Immature natural killer cell (primary cell): ENCODE measurements around the gene RAB44. TPM values are rescaled to one million over a fixed set of nuclear protein-coding genes. Genes with fewer than 3 reads are reported as not detected.
A peak's percentile ranks its signal among the peaks of the same experiment; 100 is the strongest.
"Not testable (repeated sequence)": the region's sequence is repeated elsewhere in the genome, so short reads cannot be mapped to it uniquely, and the experiment has no call there.

ENCODE experiments used
- DNase-seq, 3 donors: peaks; one replicate each; pipeline ENCODE4 v3.0.0; 2022; ENCODE audit warnings: mixed read lengths in 1 of 3
- H3K27ac Mint-ChIP-seq, 6 donors: one replicate each; pipeline ENCODE4 v1.8.0; 2020; ENCODE audit warnings: mixed read lengths in 6 of 6, mild to moderate bottlenecking in 5 of 6, inconsistent platforms in 4 of 6, moderate library complexity in 3 of 6
- H3K27me3 Mint-ChIP-seq, 3 donors: one replicate each; pipeline ENCODE4 v1.8.0; 2020 to 2021; ENCODE audit warnings: low read depth in 3 of 3, mild to moderate bottlenecking in 3 of 3, mixed read lengths in 3 of 3, moderate library complexity in 3 of 3, inconsistent platforms in 1 of 3
- H3K36me3 Mint-ChIP-seq, 3 donors: one replicate each; pipeline ENCODE4 v1.8.0; 2020; ENCODE audit warnings: mixed read lengths in 3 of 3, inconsistent platforms in 2 of 3, mild to moderate bottlenecking in 2 of 3
- H3K4me1 Mint-ChIP-seq, 2 donors: one replicate each; pipeline ENCODE4 v1.8.0; 2020; ENCODE audit warnings: inconsistent platforms in 2 of 2, mild to moderate bottlenecking in 2 of 2, mixed read lengths in 2 of 2, moderate library complexity in 1 of 2
- H3K4me3 Mint-ChIP-seq, 5 donors: one replicate each; pipeline ENCODE4 v1.8.0; 2020; ENCODE audit warnings: mild to moderate bottlenecking in 5 of 5, mixed read lengths in 5 of 5, inconsistent platforms in 3 of 5, moderate library complexity in 3 of 5
- H3K9me3 Mint-ChIP-seq, 6 donors: one replicate each; pipeline ENCODE4 v1.8.0; 2020; ENCODE audit warnings: mild to moderate bottlenecking in 6 of 6, mixed read lengths in 6 of 6, inconsistent platforms in 4 of 6, moderate library complexity in 3 of 6
- polyA plus RNA-seq, 3 donors: library from polyadenylated mRNA; unstranded; fragments of 300-500 nt; fragmentation: Illumina TruSeq; gene quantifications; one replicate each; pipeline ENCODE4 v1.2.3, GENCODE V29; 2021

Gene RAB44
- polyA plus RNA-seq, 3 donors from 2014 or later, result not detected

DNA sequence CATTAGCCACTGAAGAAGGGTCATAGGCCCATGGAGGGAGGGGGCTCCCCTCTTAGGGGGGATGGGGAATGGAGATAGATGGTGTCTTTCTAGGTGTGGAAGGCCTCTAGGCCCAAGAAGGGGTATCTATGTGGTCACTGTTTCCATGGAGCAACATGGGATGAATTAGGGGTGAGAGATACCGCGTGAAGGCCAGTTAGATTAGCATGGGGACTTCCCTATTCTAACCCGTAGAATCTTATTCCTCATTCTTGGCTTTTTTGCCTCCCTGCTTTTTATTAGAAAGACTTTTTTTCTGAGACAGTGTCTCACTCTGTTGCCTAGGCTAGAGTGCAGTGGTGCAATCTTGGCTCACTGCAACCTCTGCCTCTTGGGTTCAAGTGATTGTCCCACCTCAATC is 3.2 kb downstream of the RAB44 start:
- Mint-ChIP-seq H3K27ac (peak overlapping the region in 1 of 6 donors; percentile 2), H3K9me3 (no peaks in the 10 kb centered on the region), H3K4me3 (no peak overlapping the region), H3K36me3 (peaks cover 0 to 5% (median 0%) of the 10 kb centered on the region in 3 donors), H3K27me3 (peaks cover 0 to 3% (median 2%) of the 10 kb centered on the region in 3 donors), H3K4me1 (no peaks in the 10 kb centered on the region)
- DNase-seq, result no peak

DNA sequence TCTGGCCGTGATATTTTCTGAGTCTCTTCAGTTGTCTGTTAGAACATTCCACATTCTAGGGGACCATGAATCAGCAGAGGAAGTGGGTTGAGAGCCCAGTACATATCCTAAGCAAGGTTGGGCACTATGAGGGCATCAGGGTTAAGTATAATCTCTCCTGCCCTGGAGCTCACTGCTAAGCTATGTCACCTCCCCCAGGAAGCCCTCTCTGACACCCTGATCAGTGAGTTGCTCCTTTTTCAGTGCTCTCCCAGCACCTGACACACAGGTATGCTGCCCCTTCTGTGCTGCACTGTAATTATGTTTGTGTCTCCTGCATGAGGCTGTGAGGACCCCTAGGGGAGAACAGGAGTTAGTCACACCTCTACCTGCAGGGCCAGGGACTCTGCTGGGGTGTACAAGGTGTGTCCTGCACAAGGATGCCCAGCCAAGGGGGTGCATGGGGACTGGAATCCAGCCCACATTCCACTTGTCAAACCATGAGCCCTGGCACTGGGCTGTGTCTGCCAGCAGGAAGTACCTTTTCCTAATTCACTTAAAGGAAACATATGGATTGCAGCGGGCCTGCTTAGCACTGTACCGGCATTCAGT is 3.9 kb downstream of the RAB44 start:
- Mint-ChIP-seq H3K27ac (no peak overlapping the region), H3K36me3 (peaks cover 0 to 5% (median 0%) of the 10 kb centered on the region in 3 donors), H3K9me3 (no peaks in the 10 kb centered on the region), H3K4me3 (no peak overlapping the region), H3K4me1 (no peaks in the 10 kb centered on the region), H3K27me3 (peaks cover 0 to 3% (median 2%) of the 10 kb centered on the region in 3 donors)
- DNase-seq, result no peak

DNA sequence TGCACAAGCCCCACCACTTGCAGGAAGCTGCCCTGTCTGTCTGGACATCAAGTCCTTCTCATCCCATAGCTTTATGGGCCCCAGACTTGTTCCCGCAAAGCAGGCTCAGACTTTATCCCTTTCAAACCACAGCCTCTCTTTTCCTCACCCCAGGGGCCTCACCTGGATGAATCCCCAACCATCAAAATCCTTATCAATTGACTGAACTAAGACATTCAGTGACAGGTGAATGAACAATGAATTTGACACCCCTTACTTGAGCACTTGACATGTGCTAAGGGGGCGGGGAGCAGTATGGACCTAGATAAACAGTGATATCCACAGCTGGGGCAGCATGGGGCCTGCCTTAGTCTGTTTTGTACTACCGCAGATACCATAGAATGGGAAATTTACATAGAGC is 5.0 kb downstream of the RAB44 start:
- Mint-ChIP-seq H3K9me3 (no peaks in the 10 kb centered on the region), H3K27me3 (peaks cover 0 to 4% (median 0%) of the 10 kb centered on the region in 3 donors), H3K4me1 (no peaks in the 10 kb centered on the region), H3K36me3 (peaks cover 0 to 5% (median 0%) of the 10 kb centered on the region in 3 donors), H3K27ac (no peak overlapping the region), H3K4me3 (no peak overlapping the region)
- no peak for DNase-seq

DNA sequence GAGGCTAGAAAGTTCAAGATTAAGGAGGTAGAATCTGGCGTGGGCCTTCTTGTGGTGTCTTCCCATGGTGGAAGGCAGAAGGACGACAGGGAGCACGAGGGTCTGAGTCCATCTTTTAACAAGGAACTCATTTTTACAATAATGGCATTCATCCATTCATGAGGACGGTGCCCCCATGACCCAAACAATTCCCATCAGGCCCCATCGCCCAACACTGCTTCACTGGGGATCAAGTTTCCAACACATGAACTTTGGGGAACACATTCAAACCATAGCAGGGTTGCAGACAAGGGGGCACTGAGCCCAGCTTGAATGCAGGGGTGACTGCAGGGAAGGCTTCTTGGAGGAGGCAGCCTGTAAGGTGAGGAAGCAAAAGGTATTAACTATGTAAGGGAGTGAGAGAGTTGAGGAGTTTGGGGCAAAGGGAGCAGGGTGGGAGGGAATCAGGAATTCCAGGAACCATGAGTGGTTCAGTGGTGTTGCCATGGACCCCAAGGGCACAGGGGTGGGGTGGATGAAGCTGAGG is 5.5 kb downstream of the RAB44 start:
- Mint-ChIP-seq H3K27me3 (peaks cover 0 to 5% (median 0%) of the 10 kb centered on the region in 3 donors), H3K27ac (no peak overlapping the region)

DNA sequence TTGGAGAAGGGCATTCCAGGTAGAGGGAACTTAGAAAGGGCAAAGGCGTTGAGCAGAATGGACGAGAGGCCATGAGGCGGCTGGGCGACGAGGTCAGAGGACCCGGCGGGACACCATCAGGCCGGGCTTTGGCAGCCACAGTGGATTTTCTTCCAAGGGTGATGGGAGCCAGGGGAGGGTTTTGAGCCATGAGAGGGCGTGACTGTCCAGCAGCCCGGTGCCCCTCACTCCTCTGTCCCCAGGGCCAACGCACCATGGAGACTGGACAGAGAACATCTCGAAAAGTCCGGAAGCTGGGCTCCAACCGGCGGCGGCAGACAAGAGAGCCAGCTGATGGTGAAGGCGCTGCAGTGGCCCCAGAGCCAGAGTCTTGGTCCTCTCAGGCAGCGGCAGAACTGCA is 6.4 kb downstream of the RAB44 start:
- H3K27me3 Mint-ChIP-seq, result peaks cover 0 to 5% (median 0%) of the 10 kb centered on the region in 3 donors
- H3K4me3 Mint-ChIP-seq, result no peak overlapping the region
- no peak for DNase-seq
- no peaks in the 10 kb centered on the region for H3K9me3 Mint-ChIP-seq
- no peak overlapping the region for H3K27ac Mint-ChIP-seq
- no peaks in the 10 kb centered on the region for H3K36me3 Mint-ChIP-seq
- no peaks in the 10 kb centered on the region for H3K4me1 Mint-ChIP-seq

More for the DNA sequence above, 5.5 kb downstream of the RAB44 start:
- no peak for DNase-seq
- Mint-ChIP-seq H3K4me3 (no peak overlapping the region), H3K4me1 (no peaks in the 10 kb centered on the region), H3K36me3 (peaks cover 0 to 5% (median 0%) of the 10 kb centered on the region in 3 donors), H3K9me3 (no peaks in the 10 kb centered on the region)

DNA sequence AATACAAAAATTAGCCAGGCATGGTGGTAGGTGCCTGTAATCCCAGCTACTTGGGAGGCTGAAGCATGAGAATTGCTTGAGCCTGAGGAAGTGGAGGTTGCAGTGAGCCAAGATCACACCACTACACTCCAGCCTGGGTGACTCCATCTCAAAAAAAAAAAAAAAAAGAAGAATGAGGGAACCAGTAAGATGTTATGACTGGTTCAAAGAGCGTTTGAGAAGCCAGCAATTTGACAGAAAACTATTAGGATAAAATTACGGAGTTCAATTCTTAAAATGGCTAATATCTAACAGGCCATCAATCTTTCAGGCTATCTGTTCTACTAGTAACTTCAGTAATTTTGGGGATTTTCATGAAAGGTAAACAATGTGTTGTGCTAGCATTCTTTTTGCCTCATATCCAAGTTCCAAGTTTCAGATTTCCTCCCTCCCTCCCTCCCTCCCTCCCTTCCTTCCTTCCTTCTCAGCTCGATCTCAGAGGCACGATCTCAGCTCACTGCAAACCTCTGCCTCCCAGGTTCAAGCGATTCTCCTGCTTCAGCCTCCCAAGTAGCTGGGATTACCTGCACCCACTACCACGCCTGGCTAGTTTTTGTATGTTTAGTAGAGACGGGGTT is 7.4 kb downstream of the RAB44 start:
- DNase-seq, H3K9me3 Mint-ChIP-seq, H3K27ac Mint-ChIP-seq, H3K4me1 Mint-ChIP-seq, H3K27me3 Mint-ChIP-seq, H3K36me3 Mint-ChIP-seq, H3K4me3 Mint-ChIP-seq: not testable (repeated sequence)

DNA sequence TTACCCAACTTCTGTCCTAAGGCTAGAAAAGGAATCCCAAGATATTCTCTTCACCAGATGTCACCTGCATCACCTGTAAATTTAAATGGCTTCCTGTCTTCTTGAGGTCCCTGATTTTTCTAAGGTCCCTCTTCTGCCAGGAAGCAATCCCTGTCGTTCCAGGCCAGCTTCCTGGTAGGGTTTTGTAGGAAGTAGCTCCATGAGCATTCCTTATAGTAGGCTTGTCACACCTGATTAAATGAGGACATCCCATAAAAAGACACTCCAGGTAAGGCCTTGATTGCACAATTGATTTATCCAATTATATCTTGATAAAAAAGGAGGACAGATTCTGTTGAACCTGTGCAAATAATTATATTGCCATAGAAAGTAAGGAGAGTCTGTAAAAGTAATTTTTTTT is 8.7 kb downstream of the RAB44 start:
- no peaks in the 10 kb centered on the region for H3K36me3 Mint-ChIP-seq
- H3K9me3 Mint-ChIP-seq, result no peaks in the 10 kb centered on the region
- H3K4me3 Mint-ChIP-seq, result no peak overlapping the region
- peaks cover 0 to 3% (median 0%) of the 10 kb centered on the region in 3 donors for H3K27me3 Mint-ChIP-seq
- no peak overlapping the region for H3K27ac Mint-ChIP-seq
- H3K4me1 Mint-ChIP-seq, result no peaks in the 10 kb centered on the region
- no peak for DNase-seq

DNA sequence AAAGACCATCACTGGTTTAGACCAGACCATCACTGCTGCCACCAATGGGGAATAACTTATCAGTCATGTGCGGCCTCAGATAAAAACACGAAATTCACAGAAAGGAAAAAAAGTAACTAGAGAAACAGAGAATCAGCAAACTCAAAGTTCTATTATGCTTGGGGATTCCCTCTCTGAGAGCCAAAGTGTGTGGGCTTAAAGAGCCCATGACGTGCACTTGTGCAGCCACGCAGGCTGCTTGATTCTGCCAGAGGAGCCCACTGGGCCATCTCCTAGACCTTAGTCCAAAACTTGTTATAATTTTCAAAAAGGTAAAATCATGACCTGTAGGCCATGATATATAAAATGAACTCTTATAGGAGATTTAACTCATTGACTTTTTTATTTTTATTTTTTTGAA is 15.2 kb downstream of the RAB44 start:
- H3K4me1 Mint-ChIP-seq, result no peaks in the 10 kb centered on the region
- no peak for DNase-seq
- H3K4me3 Mint-ChIP-seq, result no peak overlapping the region
- no peak overlapping the region for H3K27ac Mint-ChIP-seq
- no peaks in the 10 kb centered on the region for H3K9me3 Mint-ChIP-seq
- no peaks in the 10 kb centered on the region for H3K36me3 Mint-ChIP-seq
- no peaks in the 10 kb centered on the region for H3K27me3 Mint-ChIP-seq

DNA sequence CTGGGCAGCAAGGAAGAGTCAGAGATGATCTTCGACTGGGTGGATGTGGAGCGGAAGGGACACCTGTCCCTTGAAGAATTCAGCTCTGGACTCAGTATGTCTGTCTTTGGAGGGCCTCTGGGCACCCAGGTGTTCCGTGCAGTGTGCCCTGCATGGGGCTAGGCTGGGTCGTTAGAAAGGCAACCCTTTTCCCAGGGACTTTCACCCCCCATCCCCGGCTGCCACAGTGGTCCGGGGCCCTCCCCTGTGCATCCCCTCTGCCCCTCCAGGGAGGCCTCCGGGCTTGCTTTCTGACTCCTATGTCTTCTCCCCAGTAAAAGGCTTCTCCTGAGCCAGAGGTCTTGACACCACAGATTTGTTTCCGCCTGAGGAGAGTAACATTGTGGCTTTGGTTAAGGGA is 16.2 kb downstream of the RAB44 start:
- Mint-ChIP-seq H3K9me3 (no peaks in the 10 kb centered on the region), H3K4me3 (no peak overlapping the region), H3K27me3 (no peaks in the 10 kb centered on the region), H3K4me1 (no peaks in the 10 kb centered on the region), H3K36me3 (no peaks in the 10 kb centered on the region), H3K27ac (no peak overlapping the region)
- DNase-seq, result no peak

DNA sequence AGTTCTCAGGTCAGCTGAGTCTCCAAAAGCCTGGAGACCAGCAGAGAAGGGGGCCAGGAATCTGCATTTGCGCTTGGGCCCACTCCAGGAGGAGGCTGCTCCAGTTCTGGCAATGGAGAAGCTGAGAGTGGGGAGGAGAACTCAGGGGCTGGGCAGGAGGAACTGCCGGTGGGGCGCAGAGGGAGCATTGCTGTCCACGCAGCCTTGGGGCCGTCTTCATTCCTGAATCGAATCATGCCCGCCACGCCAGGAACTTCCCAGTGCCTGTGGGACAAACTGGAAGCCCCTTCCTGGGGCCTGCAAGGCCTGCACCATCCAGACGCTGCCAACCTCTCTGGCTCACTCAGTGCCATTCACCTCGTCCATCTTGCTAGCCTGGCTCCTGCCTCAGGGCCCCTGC is 16.9 kb downstream of the RAB44 start:
- H3K9me3 Mint-ChIP-seq, result no peaks in the 10 kb centered on the region
- no peak overlapping the region for H3K4me3 Mint-ChIP-seq
- H3K4me1 Mint-ChIP-seq, result no peaks in the 10 kb centered on the region

DNA sequence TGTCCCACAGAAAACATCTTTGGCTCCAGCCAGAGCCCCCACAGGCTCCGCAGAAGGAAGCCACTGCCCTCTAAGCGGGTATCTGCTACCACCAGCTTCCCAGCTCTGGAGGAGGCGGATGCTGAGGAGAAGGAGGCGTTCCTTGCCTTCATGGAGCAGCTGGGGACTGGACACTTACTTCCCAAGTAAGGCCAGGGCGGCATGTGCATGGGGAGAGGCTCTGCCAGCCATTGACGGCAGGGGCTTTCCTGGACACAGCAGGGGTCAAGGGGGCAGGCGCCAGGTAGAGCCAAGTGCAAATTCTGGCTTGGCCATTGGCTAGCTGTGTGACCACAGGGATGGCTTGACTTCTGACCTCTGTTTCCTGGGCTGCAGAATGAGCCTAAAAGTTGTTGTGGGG is 17.8 kb downstream of the RAB44 start:
- H3K27me3 Mint-ChIP-seq, result no peaks in the 10 kb centered on the region
- H3K9me3 Mint-ChIP-seq, result no peaks in the 10 kb centered on the region
- H3K27ac Mint-ChIP-seq, result no peak overlapping the region
- no peak overlapping the region for H3K4me3 Mint-ChIP-seq
- H3K4me1 Mint-ChIP-seq, result no peaks in the 10 kb centered on the region
- no peak for DNase-seq
- H3K36me3 Mint-ChIP-seq, result no peaks in the 10 kb centered on the region

More for the DNA sequence above, 16.9 kb downstream of the RAB44 start:
- Mint-ChIP-seq H3K27ac (peak overlapping the region in 1 of 6 donors; percentile 35), H3K36me3 (no peaks in the 10 kb centered on the region), H3K27me3 (no peaks in the 10 kb centered on the region)
- no peak for DNase-seq

DNA sequence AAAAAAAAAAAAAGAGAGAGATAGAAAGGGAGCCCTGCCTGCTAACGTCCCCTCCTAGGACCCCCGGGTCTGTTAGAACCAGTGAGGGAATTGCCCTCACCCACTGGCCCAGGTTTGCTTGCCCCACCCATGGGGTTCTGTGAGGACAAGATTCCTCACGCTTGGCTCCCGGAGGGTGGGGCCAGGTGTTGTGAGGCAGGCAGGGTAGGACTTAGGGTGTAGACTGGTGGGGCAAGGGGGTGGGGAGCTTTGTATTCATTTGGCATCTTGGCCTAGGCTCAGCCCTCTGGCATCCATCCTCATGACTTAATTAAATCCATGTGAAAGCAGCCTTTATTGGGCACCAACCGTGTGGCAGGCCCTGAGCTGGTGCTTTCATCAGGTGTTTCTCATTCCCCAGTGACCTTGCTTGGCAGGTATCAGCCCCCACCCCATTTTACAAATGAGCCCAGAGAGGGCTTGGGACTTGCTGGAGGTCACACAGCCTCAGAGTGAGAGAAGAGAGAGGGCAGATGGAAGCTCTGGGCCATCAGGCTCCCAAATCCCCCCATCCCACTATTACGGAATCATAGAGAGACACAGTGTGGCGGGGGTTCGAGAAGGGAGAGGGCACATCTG is 19.0 kb downstream of the RAB44 start:
- DNase-seq, result no peak
- no peak overlapping the region for H3K27ac Mint-ChIP-seq
- no peaks in the 10 kb centered on the region for H3K9me3 Mint-ChIP-seq

DNA sequence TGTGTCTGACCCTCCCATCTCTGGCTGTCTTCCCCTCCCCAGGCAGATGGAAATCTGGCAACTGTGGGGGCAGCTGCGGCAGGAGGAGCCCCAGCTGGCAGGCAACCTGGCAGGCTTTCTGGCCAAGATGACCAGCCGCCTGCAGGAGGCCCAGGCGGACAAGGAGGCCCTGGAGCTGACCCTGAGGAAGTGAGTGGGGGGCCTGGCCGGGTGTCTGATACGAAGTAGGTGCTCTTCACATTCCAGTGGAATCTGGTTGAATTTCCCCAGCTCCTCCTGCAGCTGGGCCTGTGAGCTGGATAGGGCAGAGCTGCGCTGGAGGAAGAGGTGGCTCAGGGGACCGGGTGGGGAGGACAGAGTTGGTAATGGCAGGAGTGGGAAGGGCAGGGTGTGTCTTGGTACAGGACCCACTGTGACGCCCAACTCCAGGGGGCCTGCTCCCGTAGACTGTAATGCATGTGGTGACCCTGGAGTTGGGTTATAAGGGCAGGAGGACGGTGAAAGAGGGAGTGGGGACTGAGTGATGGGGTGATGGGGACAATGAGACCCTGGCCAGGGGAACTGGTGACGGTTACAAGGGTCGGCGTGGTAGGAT is 19.7 kb downstream of the RAB44 start:
- Mint-ChIP-seq H3K27ac (no peak overlapping the region), H3K4me3 (no peak overlapping the region), H3K4me1 (no peaks in the 10 kb centered on the region), H3K36me3 (no peaks in the 10 kb centered on the region), H3K27me3 (no peaks in the 10 kb centered on the region), H3K9me3 (no peaks in the 10 kb centered on the region)
- DNase-seq, result no peak

More for the DNA sequence above, 19.0 kb downstream of the RAB44 start:
- Mint-ChIP-seq H3K36me3 (no peaks in the 10 kb centered on the region), H3K4me1 (no peaks in the 10 kb centered on the region), H3K27me3 (no peaks in the 10 kb centered on the region), H3K4me3 (no peak overlapping the region)

DNA sequence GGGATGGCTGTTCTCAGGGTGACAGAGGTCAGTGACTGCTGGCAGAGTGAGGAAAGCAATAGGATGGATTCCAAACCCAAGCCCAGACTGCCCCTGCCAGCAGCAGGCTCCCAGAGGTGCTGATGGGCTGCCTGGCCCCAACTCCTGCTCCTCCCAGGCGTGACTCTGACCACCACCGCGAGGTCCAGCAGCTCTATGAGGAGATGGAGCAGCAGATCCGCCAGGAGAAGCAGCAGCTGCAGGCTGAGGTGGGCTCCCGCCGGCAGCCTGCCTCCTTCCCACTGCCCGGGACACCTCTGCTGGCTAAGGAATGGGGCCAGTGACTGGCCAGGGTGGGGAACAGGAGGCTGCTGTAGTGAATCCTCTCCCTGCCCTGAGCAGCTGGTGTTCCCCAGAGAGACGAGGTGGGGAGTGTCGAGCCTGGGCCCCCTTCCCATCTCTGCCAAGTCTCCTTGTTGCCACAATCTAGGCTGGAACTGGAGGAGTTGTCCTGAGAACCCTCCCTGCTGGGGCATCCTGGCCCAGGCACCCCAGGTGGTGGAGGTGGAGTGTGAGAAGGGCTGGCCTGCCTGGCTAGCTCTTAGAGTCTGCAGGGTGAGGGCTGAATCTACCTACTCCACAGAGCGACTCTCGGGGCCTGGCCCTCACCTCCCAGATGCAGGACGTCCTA is 20.4 kb downstream of the RAB44 start:
- Mint-ChIP-seq H3K27me3 (no peaks in the 10 kb centered on the region), H3K4me3 (no peak overlapping the region), H3K4me1 (no peaks in the 10 kb centered on the region), H3K27ac (no peak overlapping the region), H3K36me3 (no peaks in the 10 kb centered on the region), H3K9me3 (no peaks in the 10 kb centered on the region)
- no peak for DNase-seq
